Measurements from ENCODE around the gene MYO18B. TPM values are rescaled to one million over a fixed set of nuclear protein-coding genes. Genes with fewer than 3 reads are reported as not detected.

Gene MYO18B
- total RNA-seq, 1 experiment from 2014 or later, result not detected

- DNase-seq (ENCODE audit: low spot score), result no peak
Observed at GRCh38 chr22:25900390-25900789, 158.4 kb downstream of the MYO18B start.

GRCh38 chr22:25900880-25901279 is 158.9 kb downstream of the MYO18B start:
- no peak for DNase-seq (ENCODE audit: low spot score)

- DNase-seq (ENCODE audit: low spot score), result no peak
Observed at GRCh38 chr22:25902402-25902801, 160.4 kb downstream of the MYO18B start.

GRCh38 chr22:25903294-25903693 is 161.3 kb downstream of the MYO18B start:
- DNase-seq (ENCODE audit: low spot score), result no peak

GRCh38 chr22:25908212-25908611 is 166.2 kb downstream of the MYO18B start:
- DNase-seq (ENCODE audit: low spot score), result no peak

- DNase-seq (ENCODE audit: low spot score), result no peak
Observed at GRCh38 chr22:25908755-25909154, 166.8 kb downstream of the MYO18B start.

GRCh38 chr22:25909614-25910387 is 167.8 kb downstream of the MYO18B start:
- DNase-seq (ENCODE audit: low spot score), result no peak

GRCh38 chr22:25911243-25911972 is 169.4 kb downstream of the MYO18B start:
- DNase-seq (ENCODE audit: low spot score), result no peak

- DNase-seq (ENCODE audit: low spot score), result no peak
Observed at GRCh38 chr22:25919452-25919851, 177.5 kb downstream of the MYO18B start.

GRCh38 chr22:25922141-25922540 is 180.2 kb downstream of the MYO18B start:
- DNase-seq (ENCODE audit: low spot score), result no peak

- DNase-seq (ENCODE audit: low spot score), result no peak
Observed at GRCh38 chr22:25923914-25924313, 181.9 kb downstream of the MYO18B start.

- DNase-seq (ENCODE audit: low spot score), result no peak
Observed at GRCh38 chr22:25928038-25928437, 186.1 kb downstream of the MYO18B start.

GRCh38 chr22:25929321-25929878 is 187.4 kb downstream of the MYO18B start:
- no peak for DNase-seq (ENCODE audit: low spot score)

- no peak for DNase-seq (ENCODE audit: low spot score)
Observed at GRCh38 chr22:25930083-25930482, 188.1 kb downstream of the MYO18B start.

- DNase-seq (ENCODE audit: low spot score), result no peak
Observed at GRCh38 chr22:25930788-25931310, 188.9 kb downstream of the MYO18B start.

- no peak for DNase-seq (ENCODE audit: low spot score)
Observed at GRCh38 chr22:25933158-25933788, 191.3 kb downstream of the MYO18B start.

GRCh38 chr22:25935266-25936058 is 193.5 kb downstream of the MYO18B start:
- DNase-seq (ENCODE audit: low spot score), result no peak

GRCh38 chr22:25938151-25938550 is 196.2 kb downstream of the MYO18B start:
- DNase-seq (ENCODE audit: low spot score), result no peak

- DNase-seq (ENCODE audit: low spot score), result no peak
Observed at GRCh38 chr22:25939384-25939783, 197.4 kb downstream of the MYO18B start.

GRCh38 chr22:25940479-25940878 is 198.5 kb downstream of the MYO18B start:
- no peak for DNase-seq (ENCODE audit: low spot score)

GRCh38 chr22:25941365-25941960 is 199.5 kb downstream of the MYO18B start:
- no peak for DNase-seq (ENCODE audit: low spot score)
